Fibroblast of the conjunctiva (primary cell): ENCODE results near the gene GNA12.
A peak's percentile ranks its signal among the peaks of the same experiment; 100 is the strongest.

Experiments used
- DNase-seq: peaks from one replicate; pipeline ENCODE4 v3.0.0-alpha.2; 2010; ENCODE audit warnings: low read depth

Gene GNA12

GRCh38 chr7:2844153-2845033 lies at the start of gene GNA12:
GNA12 (minus strand) TSS chr7:2844308; CDS start chr7:2844161, 147 bp downstream.
- peak; percentile 95 for DNase-seq

GRCh38 chr7:2893411-2893861 lies 49.3 kb upstream of the GNA12 start:
- no peak for DNase-seq

GRCh38 chr7:2892549-2892948 lies 48.4 kb upstream of the GNA12 start:
- DNase-seq, result no peak

DNA sequence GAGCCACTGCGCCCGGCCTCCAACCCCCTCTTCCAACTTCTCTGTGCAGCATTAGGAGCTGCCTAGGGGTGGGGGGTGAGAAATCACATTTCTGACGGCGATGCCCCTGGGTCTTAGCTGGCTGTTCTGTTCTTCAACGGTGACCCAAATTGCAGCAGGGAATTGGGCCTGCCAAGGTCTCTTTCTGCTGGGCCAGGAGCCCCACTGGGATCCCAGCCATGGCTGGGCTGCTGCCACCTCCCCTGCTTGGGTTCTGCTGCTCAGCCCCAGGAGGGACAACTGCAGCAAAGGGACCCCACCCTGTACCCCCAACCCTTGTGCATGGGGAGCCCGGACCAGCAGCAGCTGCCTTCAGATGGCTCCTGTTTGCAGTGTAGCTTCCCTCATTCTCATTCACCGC lies 43.7 kb upstream of the GNA12 start:
- DNase-seq, result no peak

GRCh38 chr7:2886900-2887299 lies 42.8 kb upstream of the GNA12 start:
- DNase-seq, result peak; percentile 77

DNA sequence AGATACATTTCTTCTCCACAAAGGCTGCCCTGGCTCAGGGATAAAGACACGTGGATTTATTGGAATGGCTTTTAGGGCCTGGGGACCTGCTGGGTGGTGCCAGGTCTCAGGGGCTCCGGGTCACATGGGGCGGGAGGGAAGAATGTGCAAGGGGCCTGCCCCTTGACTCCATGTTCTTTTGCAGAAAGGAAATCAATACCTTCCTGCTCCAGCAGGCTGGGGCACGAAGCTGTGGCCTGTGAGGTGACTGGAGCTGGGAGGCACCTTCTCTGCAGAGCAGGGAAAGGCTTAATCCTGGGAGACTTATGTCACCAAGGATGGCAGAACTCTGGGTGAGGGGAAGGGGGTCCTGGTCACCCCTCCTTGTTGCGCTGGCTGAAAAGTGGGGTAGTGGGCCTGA lies 42.3 kb upstream of the GNA12 start:
- DNase-seq, result no peak

DNA sequence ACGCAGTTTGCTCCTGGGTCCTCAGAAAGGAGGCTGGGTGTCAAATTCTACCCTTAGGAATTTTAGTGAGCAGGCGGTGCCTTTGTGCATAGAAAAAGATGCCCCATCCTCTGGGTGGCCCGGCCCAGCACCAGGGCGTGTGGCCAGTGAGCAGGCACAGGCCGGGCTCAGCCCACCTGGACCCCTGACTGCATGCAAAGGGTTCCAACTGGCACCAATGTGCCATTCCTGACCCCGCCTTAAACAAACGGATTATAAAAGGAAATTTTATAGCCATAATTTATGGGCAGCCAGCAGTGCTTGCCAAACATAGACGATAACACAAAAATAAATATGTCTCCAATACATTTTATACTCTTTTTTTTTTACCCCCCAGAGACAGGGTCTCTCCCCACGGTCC lies 40.1 kb upstream of the GNA12 start:
- DNase-seq, result no peak

GRCh38 chr7:2883101-2883500 lies 39.0 kb upstream of the GNA12 start:
- no peak for DNase-seq

DNA sequence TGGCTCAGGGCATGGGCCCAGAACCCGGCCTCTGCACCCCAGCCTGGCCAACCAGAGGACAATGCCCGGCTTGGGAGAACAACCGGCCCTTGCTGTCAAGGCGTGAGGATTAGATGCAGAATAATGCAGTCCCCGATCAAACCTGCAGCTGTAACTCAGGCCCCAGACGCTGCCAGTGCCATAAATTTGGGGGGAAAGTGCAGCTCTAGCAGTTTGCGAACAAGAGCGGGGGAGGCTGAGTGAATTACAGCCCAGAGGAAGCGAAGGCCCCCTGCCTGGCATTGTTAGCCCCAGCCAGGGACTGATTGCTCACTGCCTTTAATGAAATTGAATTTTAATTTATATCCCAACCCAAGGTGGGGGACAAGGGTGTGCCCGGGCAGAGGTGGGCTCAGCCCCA lies 38.0 kb upstream of the GNA12 start:
- no peak for DNase-seq

- DNase-seq, result no peak
These were observed 36.9 kb upstream of the GNA12 start for GRCh38 chr7:2880874-2881533.

DNA sequence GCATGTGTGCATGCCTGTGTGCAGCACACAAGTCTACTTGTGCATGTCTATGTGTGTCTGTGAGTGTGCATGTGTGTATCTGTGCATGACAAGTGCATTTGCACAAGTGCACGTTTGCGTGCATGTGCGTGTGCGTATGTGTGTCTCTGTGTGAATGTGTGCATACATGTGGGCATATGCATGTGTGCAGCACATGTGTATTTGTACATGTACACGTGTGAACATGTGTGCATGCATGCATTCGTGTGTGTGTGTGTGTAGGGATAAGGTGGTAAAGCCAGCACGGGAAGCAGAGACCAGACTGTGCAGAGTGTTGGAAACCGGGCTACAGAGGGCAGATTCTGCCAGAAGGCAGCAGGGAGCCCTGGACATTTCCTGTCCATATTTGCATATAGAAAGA lies 35.9 kb upstream of the GNA12 start:
- no peak for DNase-seq

DNA sequence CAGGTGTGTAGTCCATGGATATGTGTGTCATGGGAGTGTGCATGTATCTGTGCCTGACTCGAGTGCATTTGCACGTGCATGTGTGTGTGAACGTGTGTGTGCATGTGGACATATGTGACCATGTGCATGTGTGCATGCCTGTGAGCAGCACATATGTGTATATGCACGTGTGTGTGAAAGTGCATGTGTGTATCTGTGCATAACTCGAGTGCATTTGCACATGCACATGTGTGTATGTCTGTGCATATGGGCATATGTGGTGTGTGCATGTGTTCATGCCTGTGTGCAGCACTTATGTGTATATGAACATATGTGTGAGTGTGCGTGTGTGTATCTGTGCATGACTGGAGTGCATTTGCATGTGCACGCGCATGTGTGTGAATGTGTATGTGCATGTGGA lies 35.2 kb upstream of the GNA12 start:
- no peak for DNase-seq

- DNase-seq, result no peak
These were observed 34.2 kb upstream of the GNA12 start for GRCh38 chr7:2878306-2878705.

DNA sequence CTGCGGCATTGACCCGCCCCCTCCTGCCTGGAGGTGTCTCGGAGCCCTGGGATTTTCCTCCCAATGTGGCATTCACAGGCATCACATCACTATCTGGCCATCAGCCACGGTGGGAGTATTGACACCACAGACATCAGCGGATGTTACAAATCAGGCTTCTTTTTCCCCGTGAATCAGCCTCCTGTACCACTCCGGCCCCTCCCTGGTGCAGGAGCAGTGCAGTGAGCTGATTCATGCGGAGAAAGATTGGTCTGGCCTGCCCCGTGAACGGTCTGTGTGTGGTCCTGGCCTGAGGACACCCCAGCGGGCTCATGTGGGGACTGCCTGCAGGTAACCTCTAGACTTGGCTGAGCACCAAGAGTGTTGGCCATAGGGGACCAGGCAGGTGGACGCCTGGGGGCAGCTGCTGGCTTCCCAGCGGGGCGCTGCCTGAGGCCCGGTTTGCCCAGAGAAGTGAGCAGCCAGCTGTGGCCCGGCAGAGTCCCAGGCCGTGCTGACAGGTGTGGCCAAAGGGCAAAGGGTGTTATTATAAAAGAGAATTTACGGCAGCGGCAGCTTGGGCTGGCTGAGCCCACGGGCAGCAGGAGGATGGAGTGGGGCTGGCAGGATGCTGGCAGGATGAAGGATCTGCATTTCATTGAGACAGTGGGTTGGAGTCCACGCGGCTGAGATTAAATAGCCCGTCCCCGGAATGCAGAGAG lies 32.1 kb upstream of the GNA12 start:
- no peak for DNase-seq

DNA sequence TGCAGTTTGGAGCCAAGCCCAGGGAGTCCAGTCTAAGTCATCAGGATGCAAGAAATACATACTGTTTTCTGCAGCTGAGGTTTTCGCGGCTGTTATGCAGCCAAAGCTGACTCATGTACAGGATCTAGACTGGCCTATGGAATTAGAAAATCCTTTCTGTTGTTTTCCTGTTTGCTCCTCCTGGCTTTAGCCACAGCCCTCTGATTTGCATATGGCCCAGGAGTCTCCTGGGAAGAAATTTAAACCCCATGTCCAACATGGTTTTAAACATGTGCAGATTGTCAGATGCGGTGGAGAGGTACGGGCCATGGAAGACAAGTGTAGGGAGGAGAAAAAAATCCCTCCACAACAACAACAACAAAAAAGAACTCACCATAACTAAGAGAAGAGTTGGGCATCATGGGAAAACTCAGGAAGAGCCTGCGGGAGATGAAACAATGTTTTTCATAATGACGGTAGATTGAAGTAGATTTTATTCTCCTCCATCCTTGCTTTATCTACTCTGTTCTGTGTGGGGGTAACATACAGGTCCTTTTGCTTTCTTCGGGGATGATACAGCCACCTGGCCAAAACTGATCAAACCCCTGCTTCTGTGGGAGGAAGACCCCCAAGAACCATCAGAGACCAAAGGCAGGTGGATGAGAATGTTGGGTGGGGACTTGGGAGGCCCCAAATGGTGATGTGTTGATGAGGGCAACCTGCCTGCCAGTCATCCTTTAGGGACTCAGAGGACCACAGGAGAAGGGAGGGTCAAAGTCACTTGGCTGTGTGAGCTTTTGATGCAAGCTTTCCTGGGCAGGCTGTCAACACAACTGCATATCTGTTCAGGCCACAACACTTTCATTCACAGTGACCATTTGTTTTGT lies 29.8 kb upstream of the GNA12 start:
- DNase-seq, result peak; percentile 77

DNA sequence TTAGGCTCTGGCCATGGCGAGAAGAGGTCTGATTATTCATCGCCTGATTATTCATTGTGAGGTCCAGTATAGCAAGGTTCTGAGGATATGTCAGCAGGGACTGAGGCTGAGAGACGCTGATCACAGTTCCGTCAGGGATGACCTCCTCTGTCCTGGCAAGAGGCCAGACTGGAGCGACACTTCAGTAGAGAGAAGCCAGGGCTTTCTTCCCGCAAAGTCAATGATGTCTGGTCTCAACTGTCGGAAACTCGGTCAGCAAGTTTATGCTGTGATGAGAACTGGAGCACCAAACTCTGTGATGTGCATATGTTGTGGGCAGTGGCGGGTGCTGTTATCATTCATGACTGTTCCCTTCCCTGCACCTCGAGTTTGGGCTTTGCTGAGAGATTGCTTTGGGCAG lies 29.0 kb upstream of the GNA12 start:
- DNase-seq, result no peak

GRCh38 chr7:2872296-2872874 lies 28.3 kb upstream of the GNA12 start:
- no peak for DNase-seq

DNA sequence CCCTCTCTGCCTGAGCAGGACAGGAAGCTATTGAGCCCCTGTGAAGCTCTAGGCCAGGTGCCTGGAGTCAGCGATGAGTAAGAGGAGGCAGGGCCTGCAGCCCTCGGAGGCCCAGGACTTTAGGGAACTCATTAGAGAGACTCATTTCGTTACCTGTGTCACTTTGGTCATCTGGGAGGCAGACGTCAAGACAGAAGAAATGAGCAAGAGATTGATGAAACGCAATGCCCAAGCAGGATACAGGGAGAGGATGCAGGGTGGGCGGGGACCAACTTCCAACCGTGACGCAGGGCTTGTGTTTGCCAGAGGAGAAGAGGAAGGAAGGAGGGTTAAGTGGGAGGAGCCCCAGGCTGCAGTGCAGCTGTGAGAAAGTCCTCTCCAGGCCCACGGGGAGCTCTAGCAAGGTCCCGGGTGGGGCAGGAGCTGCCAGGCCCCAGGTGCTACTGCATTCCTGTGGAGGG lies 26.4 kb upstream of the GNA12 start:
- no peak for DNase-seq

DNA sequence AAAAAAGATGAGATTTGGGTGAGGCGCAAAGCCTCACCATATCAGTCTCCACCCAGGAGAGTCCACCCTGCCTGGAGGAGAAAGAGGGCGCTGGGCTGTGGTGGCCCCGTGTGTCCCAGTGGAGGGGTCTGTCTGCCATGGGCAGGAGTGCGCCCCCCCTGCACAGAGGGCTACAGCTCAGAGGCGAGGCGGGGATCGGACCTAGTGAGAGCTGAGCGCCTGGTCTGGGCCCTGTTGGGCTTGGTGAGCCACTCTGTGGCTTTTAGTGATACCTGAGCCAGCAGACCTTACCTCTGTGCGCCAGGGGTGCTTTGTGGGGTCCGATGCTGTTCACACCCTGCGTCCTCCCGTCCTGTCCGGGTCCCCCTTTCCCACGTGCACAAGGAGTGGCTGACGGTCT lies 25.9 kb upstream of the GNA12 start:
- no peak for DNase-seq

DNA sequence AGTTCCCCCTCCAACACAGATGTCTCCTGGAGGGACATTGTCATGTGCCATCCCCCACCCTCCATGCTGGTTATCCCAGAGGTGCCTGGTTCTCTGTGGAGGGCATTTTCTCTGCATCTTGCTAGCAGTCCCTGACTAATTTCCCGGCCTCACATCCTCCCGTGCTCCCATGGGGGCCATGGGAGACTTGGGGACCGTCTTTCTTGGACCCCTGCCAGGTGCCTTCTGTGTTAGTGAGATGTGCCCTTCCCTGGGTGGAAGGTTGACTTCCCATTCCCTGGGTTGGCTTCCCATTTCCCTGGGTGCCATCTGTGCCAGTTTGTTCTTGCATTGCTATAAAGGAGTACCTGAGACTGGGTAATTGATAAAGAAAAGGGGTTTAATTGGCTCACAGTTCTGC lies 22.5 kb upstream of the GNA12 start:
- DNase-seq, result no peak

DNA sequence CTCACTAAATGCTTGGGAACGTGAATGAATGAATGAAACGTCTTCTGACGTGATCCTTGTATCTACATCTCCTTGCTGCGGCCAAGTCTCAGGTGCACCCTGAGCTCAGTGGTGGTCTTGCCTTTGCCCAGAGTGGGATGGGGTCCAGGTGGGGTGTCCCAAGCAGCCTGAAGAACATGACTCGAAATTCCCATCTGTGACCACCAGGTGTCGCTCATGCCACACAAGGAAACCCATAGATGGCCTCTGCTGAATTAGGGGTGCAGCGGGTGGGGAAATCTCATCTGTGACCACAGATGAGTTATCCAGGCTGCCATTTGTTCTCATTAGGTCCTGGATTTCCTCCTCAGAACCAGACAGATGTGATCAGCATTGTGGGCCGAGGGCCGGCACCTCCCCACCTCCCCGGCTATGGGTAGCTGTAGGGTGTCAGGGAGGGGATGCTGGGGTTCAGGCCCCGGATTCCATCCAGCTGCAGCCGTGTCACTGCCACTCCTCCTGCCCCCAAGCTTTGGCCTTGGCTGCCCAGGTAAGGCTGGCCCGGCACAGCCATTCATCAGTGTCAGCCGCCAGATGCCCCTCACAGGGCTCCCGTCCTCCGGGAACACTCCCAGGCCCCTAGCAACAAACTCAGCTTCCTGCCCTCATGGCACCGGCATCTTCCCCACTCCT lies 21.0 kb upstream of the GNA12 start:
- no peak for DNase-seq
